K562 (cell line): ENCODE data around the gene LEPROT. TPM values are rescaled to one million over a fixed set of nuclear protein-coding genes. Genes with fewer than 3 reads are reported as not detected.

Source experiments
- CEBPZ ChIP-seq: fragments of 150-350 bp; IDR thresholded peaks from 2 replicates; pipeline ENCODE4 v1.6.1; 2014; ENCODE audit warnings: low read depth, mild to moderate bottlenecking, low read length, borderline replicate concordance
- CHD2 ChIP-seq: IDR thresholded peaks from 2 replicates; pipeline ENCODE4 v1.6.1; 2011; ENCODE audit warnings: low read depth, low read length
- DPF2 ChIP-seq: fragments of 450-650 bp; IDR thresholded peaks from 2 replicates; pipeline ENCODE4 v1.6.1; 2016
- HDAC1 ChIP-seq, 2 experiments: fragments of 450-650 bp; IDR thresholded peaks; 2 replicates each; pipeline ENCODE4 v1.6.1; 2016 to 2017; ENCODE audit warnings: inconsistent platforms in 1 of 2, mild to moderate bottlenecking in 1 of 2, moderate library complexity in 1 of 2
- KAT7 ChIP-seq: sonication (generic); formaldehyde crosslinking; IDR thresholded peaks from 2 replicates; pipeline ENCODE4 v1.8.0; 2022; ENCODE audit warnings: missing genetic modification reagents, mild to moderate bottlenecking, borderline replicate concordance
- MAFG ChIP-seq: fragments of 450-650 bp; conservative IDR thresholded peaks from 2 replicates; pipeline ENCODE4 v1.6.1; 2016; ENCODE audit warnings: missing genetic modification characterization, missing compliant biosample characterization
- NR2F6 ChIP-seq: fragments of 450-650 bp; formaldehyde crosslinking; IDR thresholded peaks from 2 replicates; pipeline ENCODE4 v1.4.0; 2020; ENCODE audit warnings: mild to moderate bottlenecking
- PCBP1 ChIP-seq: fragments of 200-400 bp; formaldehyde crosslinking; IDR thresholded peaks from 2 replicates; pipeline ENCODE4 v1.6.1; 2018; ENCODE audit warnings: mild to moderate bottlenecking, low read depth, low read length; ENCODE audit not compliant: poor library complexity, severe bottlenecking
- PTTG1 ChIP-seq: fragments of 450-650 bp; IDR thresholded peaks from 2 replicates; pipeline ENCODE4 v1.6.1; 2016; ENCODE audit warnings: low read depth, mild to moderate bottlenecking, missing genetic modification characterization, missing compliant biosample characterization
- SMAD1 ChIP-seq: fragments of 150-350 bp; IDR thresholded peaks from 2 replicates; pipeline ENCODE4 v1.6.1; 2014; ENCODE audit warnings: low read length, low read depth; ENCODE audit not compliant: partially characterized antibody
- ZBTB40 ChIP-seq, 2 experiments: fragments of 450-650 bp in 1 of 2; sonication (generic) in 1 of 2; formaldehyde crosslinking in 1 of 2; IDR thresholded peaks; 2 replicates each; pipeline versions ENCODE4 v1.7.1 to v1.9.0; 2016 to 2022; ENCODE audit warnings: inconsistent platforms in 1 of 2, mild to moderate bottlenecking in 1 of 2, missing genetic modification reagents in 1 of 2
- ZBTB7A ChIP-seq: IDR thresholded peaks from 2 replicates; pipeline ENCODE4 v1.6.1; 2011; ENCODE audit warnings: low read depth, mild to moderate bottlenecking, low read length, moderate library complexity, borderline replicate concordance; ENCODE audit not compliant: control insufficient read depth
- ZNF707 ChIP-seq: fragments of 250-450 bp; sonication (Bioruptor Pico); conservative IDR thresholded peaks from 2 replicates; pipeline ENCODE4 v1.8.0; 2022; ENCODE audit warnings: inconsistent platforms, mild to moderate bottlenecking, moderate library complexity
- polyA plus RNA-seq, 8 experiments: library from polyadenylated mRNA; depleted of rRNA in 4 of 8; stranded (reverse) in 5 of 8; unstranded in 3 of 8; fragments of >200 nt; fragmentation: Nextera tagmentation in 2 of 8; fragmentation: Illumina TruSeq in 1 of 8; extraction: Ambion mirVana in 2 of 8; extraction: Trizol in 1 of 8; gene quantifications; 2 replicates each; pipeline versions ENCODE4 v1.2.1 to v1.2.3, GENCODE V29; 2011 to 2014; ENCODE audit warnings: inconsistent platforms in 1 of 8, missing spikeins in 1 of 8
- total RNA-seq, 7 experiments: library from RNA; depleted of rRNA in 6 of 7; stranded (reverse); fragments of >200 nt in 6 of 7; fragmentation: Illumina TruSeq in 2 of 7; extraction: Trizol in 2 of 7; gene quantifications; 2 replicates each; pipeline versions ENCODE4 v1.2.1 to v1.2.3, GENCODE V29; 2011 to 2021; ENCODE audit warnings: low replicate concordance in 1 of 7

The LEPROT gene
- total and polyA plus RNA-seq, 9 of the 15 experiments (the other 6 are each of a cell fraction or from before 2014, with no cell fraction given), result 28.1 to 97.5 (median 45.8) TPM

GRCh38 chr1:65479554-65480204, 59.2 kb downstream of the LEPROT start (continued):
- no peak for TF ChIP-seq CEBPZ
- no peak for TF ChIP-seq NR2F6
- TF ChIP-seq PTTG1 (tag), result no peak
- TF ChIP-seq ZBTB40 (IDR thresholded peaks at IDR 0.05), result 0 out of 2 replicates have a peak, but pooled peaks have one; percentile 19
- no peak for TF ChIP-seq ZBTB40 (CRISPR knock-in tag; IDR thresholded peaks at IDR 0.05)
- TF ChIP-seq HDAC1 (IDR thresholded peaks at IDR 0.05), result 0 out of 4 replicates have a peak, but pooled peaks of 1 of the 2 experiments have one; percentile 27
- TF ChIP-seq KAT7, result peak; percentile 74; the same call in 1 of the 2 replicates
- TF ChIP-seq MAFG (tag), result no peak
- TF ChIP-seq PCBP1, result no peak
- no peak for TF ChIP-seq SMAD1
- no peak for TF ChIP-seq ZBTB7A
- 0 out of 2 replicates have a peak, but pooled peaks have one; percentile 16 for TF ChIP-seq DPF2
- TF ChIP-seq CHD2, result 0 out of 2 replicates have a peak, but pooled peaks have one; percentile 19
- no peak for TF ChIP-seq ZNF707 (CRISPR knock-in tag)
